ENCODE results near the gene KDELR3. TPM values are rescaled to one million over a fixed set of nuclear protein-coding genes. Genes with fewer than 3 reads are reported as not detected.

The KDELR3 gene
- polyA plus RNA-seq, 3 donors: 9.1 to 12.0 (median 11.1) TPM

GRCh38 chr22:38436629-38437395 lies 31.1 kb upstream of the KDELR3 start:
- DNase-seq (ENCODE audit: low read depth in 3 of 3, low spot score in 2 of 3): no peak

- DNase-seq (ENCODE audit: low read depth in 3 of 3, low spot score in 2 of 3): no peak
Observed at GRCh38 chr22:38437416-38437815, 30.5 kb upstream of the KDELR3 start.

- DNase-seq (ENCODE audit: low read depth in 3 of 3, low spot score in 2 of 3): no peak
Observed at GRCh38 chr22:38440747-38441350, 27.0 kb upstream of the KDELR3 start.

- DNase-seq (ENCODE audit: low read depth in 3 of 3, low spot score in 2 of 3): no peak
Observed at GRCh38 chr22:38441620-38442287, 26.1 kb upstream of the KDELR3 start.

GRCh38 chr22:38442967-38443627 lies 24.8 kb upstream of the KDELR3 start:
- no peak for DNase-seq (ENCODE audit: low read depth in 3 of 3, low spot score in 2 of 3)

- no peak for DNase-seq (ENCODE audit: low read depth in 3 of 3, low spot score in 2 of 3)
Observed at GRCh38 chr22:38443628-38444521, 24.0 kb upstream of the KDELR3 start.

- no peak for DNase-seq (ENCODE audit: low read depth in 3 of 3, low spot score in 2 of 3)
Observed at GRCh38 chr22:38444783-38445182, 23.1 kb upstream of the KDELR3 start.

- no peak for DNase-seq (ENCODE audit: low read depth in 3 of 3, low spot score in 2 of 3)
Observed at GRCh38 chr22:38446018-38446601, 21.8 kb upstream of the KDELR3 start.

GRCh38 chr22:38448945-38449745 lies 18.8 kb upstream of the KDELR3 start:
- DNase-seq (ENCODE audit: low read depth in 3 of 3, low spot score in 2 of 3): no peak

- no peak for DNase-seq (ENCODE audit: low read depth in 3 of 3, low spot score in 2 of 3)
Observed at GRCh38 chr22:38449776-38450175, 18.1 kb upstream of the KDELR3 start.

GRCh38 chr22:38450234-38450797 lies 17.6 kb upstream of the KDELR3 start:
- no peak for DNase-seq (ENCODE audit: low read depth in 3 of 3, low spot score in 2 of 3)

- no peak for DNase-seq (ENCODE audit: low read depth in 3 of 3, low spot score in 2 of 3)
Observed at GRCh38 chr22:38451404-38451803, 16.5 kb upstream of the KDELR3 start.

- DNase-seq (ENCODE audit: low read depth in 3 of 3, low spot score in 2 of 3): no peak
Observed at GRCh38 chr22:38451864-38452263, 16.0 kb upstream of the KDELR3 start.

- no peak for DNase-seq (ENCODE audit: low read depth in 3 of 3, low spot score in 2 of 3)
Observed at GRCh38 chr22:38452373-38453065, 15.4 kb upstream of the KDELR3 start.

GRCh38 chr22:38453066-38453672 lies 14.7 kb upstream of the KDELR3 start:
- no peak for DNase-seq (ENCODE audit: low read depth in 3 of 3, low spot score in 2 of 3)

GRCh38 chr22:38453996-38454352 lies 13.9 kb upstream of the KDELR3 start:
- no peak for DNase-seq (ENCODE audit: low read depth in 3 of 3, low spot score in 2 of 3)

- no peak for DNase-seq (ENCODE audit: low read depth in 3 of 3, low spot score in 2 of 3)
Observed at GRCh38 chr22:38454353-38455075, 13.4 kb upstream of the KDELR3 start.

Data from right renal cortex interstitium (tissue), 3 donors.